Measurements from ENCODE around the gene AVEN.
"Not testable (repeated sequence)": the region's sequence is repeated elsewhere in the genome, so short reads cannot be mapped to it uniquely, and the experiment has no call there.

Gene AVEN

GRCh38 chr15:34056911-34057310 is 17.9 kb upstream of the AVEN start:
- Histone ChIP-seq H3K27ac (ENCODE audit: low read length) (no peak overlapping the region), H3K4me3 (ENCODE audit: low read length) (no peak overlapping the region)

GRCh38 chr15:34055868-34056595 is 17.0 kb upstream of the AVEN start:
- H3K9ac ChIP-seq (ENCODE audit: low read depth, low read length): no peak overlapping the region
- H3K4me3 ChIP-seq (ENCODE audit: low read length): no peak overlapping the region
- no peaks in the 10 kb centered on the region for H3K36me3 ChIP-seq (ENCODE audit: insufficient read depth, low read depth, low read length)
- no peaks in the 10 kb centered on the region for H3K4me1 ChIP-seq (ENCODE audit: insufficient read depth, low read length)
- H3K27ac ChIP-seq (ENCODE audit: low read length): no peak overlapping the region
- H3K9me3 ChIP-seq (ENCODE audit: insufficient read depth, low read depth, low read length): no peaks in the 10 kb centered on the region; the same call in 1 of the 2 replicates
- no peaks in the 10 kb centered on the region for H3K27me3 ChIP-seq (ENCODE audit: insufficient read depth, low read length)

More at GRCh38 chr15:34056911-34057310, 17.9 kb upstream of the AVEN start:
- Histone ChIP-seq H3K27me3 (ENCODE audit: insufficient read depth, low read length) (no peaks in the 10 kb centered on the region), H3K9ac (ENCODE audit: low read depth, low read length) (no peak overlapping the region), H3K4me1 (ENCODE audit: insufficient read depth, low read length) (no peaks in the 10 kb centered on the region), H3K9me3 (ENCODE audit: insufficient read depth, low read depth, low read length) (no peaks in the 10 kb centered on the region), H3K36me3 (ENCODE audit: insufficient read depth, low read depth, low read length) (no peaks in the 10 kb centered on the region)

GRCh38 chr15:34054081-34054707 is 15.2 kb upstream of the AVEN start:
- no peak overlapping the region for H3K27ac ChIP-seq (ENCODE audit: low read length)
- no peak overlapping the region for H3K4me3 ChIP-seq (ENCODE audit: low read length)
- no peaks in the 10 kb centered on the region for H3K36me3 ChIP-seq (ENCODE audit: insufficient read depth, low read depth, low read length)

GRCh38 chr15:34050385-34050784 is 11.4 kb upstream of the AVEN start:
- H3K36me3 ChIP-seq (ENCODE audit: insufficient read depth, low read depth, low read length); H3K4me3 ChIP-seq (ENCODE audit: low read length); H3K9me3 ChIP-seq (ENCODE audit: insufficient read depth, low read depth, low read length); H3K9ac ChIP-seq (ENCODE audit: low read depth, low read length); H3K27ac ChIP-seq (ENCODE audit: low read length); H3K27me3 ChIP-seq (ENCODE audit: insufficient read depth, low read length); H3K4me1 ChIP-seq (ENCODE audit: insufficient read depth, low read length): not testable (repeated sequence)

More at GRCh38 chr15:34054081-34054707, 15.2 kb upstream of the AVEN start:
- Histone ChIP-seq H3K27me3 (ENCODE audit: insufficient read depth, low read length) (no peaks in the 10 kb centered on the region), H3K9me3 (ENCODE audit: insufficient read depth, low read depth, low read length) (no peaks in the 10 kb centered on the region; the same call in 1 of the 2 replicates), H3K9ac (ENCODE audit: low read depth, low read length) (no peak overlapping the region), H3K4me1 (ENCODE audit: insufficient read depth, low read length) (no peaks in the 10 kb centered on the region)

- no peak overlapping the region for H3K27ac ChIP-seq (ENCODE audit: low read length)
- no peaks in the 10 kb centered on the region; the same call in 1 of the 2 replicates for H3K9me3 ChIP-seq (ENCODE audit: insufficient read depth, low read depth, low read length)
- H3K9ac ChIP-seq (ENCODE audit: low read depth, low read length): no peak overlapping the region
- no peak overlapping the region for H3K4me3 ChIP-seq (ENCODE audit: low read length)
- no peaks in the 10 kb centered on the region for H3K36me3 ChIP-seq (ENCODE audit: insufficient read depth, low read depth, low read length)
- H3K4me1 ChIP-seq (ENCODE audit: insufficient read depth, low read length): no peaks in the 10 kb centered on the region
- H3K27me3 ChIP-seq (ENCODE audit: insufficient read depth, low read length): no peaks in the 10 kb centered on the region
These were observed 10.1 kb upstream of the AVEN start for GRCh38 chr15:34049112-34049511.

GRCh38 chr15:34047893-34048775 is 9.1 kb upstream of the AVEN start:
- Histone ChIP-seq H3K36me3 (ENCODE audit: insufficient read depth, low read depth, low read length) (no peaks in the 10 kb centered on the region), H3K4me3 (ENCODE audit: low read length) (no peak overlapping the region), H3K9ac (ENCODE audit: low read depth, low read length) (no peak overlapping the region), H3K27me3 (ENCODE audit: insufficient read depth, low read length) (no peaks in the 10 kb centered on the region), H3K4me1 (ENCODE audit: insufficient read depth, low read length) (no peaks in the 10 kb centered on the region), H3K27ac (ENCODE audit: low read length) (no peak overlapping the region), H3K9me3 (ENCODE audit: insufficient read depth, low read depth, low read length) (no peaks in the 10 kb centered on the region; the same call in 1 of the 2 replicates)

- H3K4me3 ChIP-seq (ENCODE audit: low read length): no peak overlapping the region
- no peaks in the 10 kb centered on the region for H3K36me3 ChIP-seq (ENCODE audit: insufficient read depth, low read depth, low read length)
- no peaks in the 10 kb centered on the region; the same call in 1 of the 2 replicates for H3K9me3 ChIP-seq (ENCODE audit: insufficient read depth, low read depth, low read length)
- no peaks in the 10 kb centered on the region for H3K4me1 ChIP-seq (ENCODE audit: insufficient read depth, low read length)
- H3K27ac ChIP-seq (ENCODE audit: low read length): no peak overlapping the region
- no peak overlapping the region for H3K9ac ChIP-seq (ENCODE audit: low read depth, low read length)
- H3K27me3 ChIP-seq (ENCODE audit: insufficient read depth, low read length): peaks cover 5% of the 10 kb centered on the region; the same call in 1 of the 2 replicates
These were observed 7.6 kb upstream of the AVEN start for GRCh38 chr15:34046471-34047145.

- no peaks in the 10 kb centered on the region for H3K9me3 ChIP-seq (ENCODE audit: insufficient read depth, low read depth, low read length)
- H3K27ac ChIP-seq (ENCODE audit: low read length): no peak overlapping the region
- peaks cover 30% of the 10 kb centered on the region for H3K27me3 ChIP-seq (ENCODE audit: insufficient read depth, low read length)
- no peak overlapping the region for H3K9ac ChIP-seq (ENCODE audit: low read depth, low read length)
- peaks cover 6% of the 10 kb centered on the region for H3K4me1 ChIP-seq (ENCODE audit: insufficient read depth, low read length)
- no peak overlapping the region for H3K4me3 ChIP-seq (ENCODE audit: low read length)
- H3K36me3 ChIP-seq (ENCODE audit: insufficient read depth, low read depth, low read length): no peaks in the 10 kb centered on the region
These were observed 4.8 kb upstream of the AVEN start for GRCh38 chr15:34043813-34044212.

- Histone ChIP-seq H3K27ac (ENCODE audit: low read length) (no peak overlapping the region), H3K4me3 (ENCODE audit: low read length) (no peak overlapping the region), H3K27me3 (ENCODE audit: insufficient read depth, low read length) (peaks cover 30% of the 10 kb centered on the region), H3K9ac (ENCODE audit: low read depth, low read length) (no peak overlapping the region), H3K4me1 (ENCODE audit: insufficient read depth, low read length) (peaks cover 6% of the 10 kb centered on the region), H3K36me3 (ENCODE audit: insufficient read depth, low read depth, low read length) (no peaks in the 10 kb centered on the region), H3K9me3 (ENCODE audit: insufficient read depth, low read depth, low read length) (no peaks in the 10 kb centered on the region)
These were observed 4.4 kb upstream of the AVEN start for GRCh38 chr15:34043391-34043790.

- peaks cover 6% of the 10 kb centered on the region for H3K4me1 ChIP-seq (ENCODE audit: insufficient read depth, low read length)
- no peaks in the 10 kb centered on the region for H3K9me3 ChIP-seq (ENCODE audit: insufficient read depth, low read depth, low read length)
- H3K27me3 ChIP-seq (ENCODE audit: insufficient read depth, low read length): peaks cover 30% of the 10 kb centered on the region
- peak overlapping the region; percentile 79; the same call in 1 of the 2 replicates for H3K9ac ChIP-seq (ENCODE audit: low read depth, low read length)
- H3K27ac ChIP-seq (ENCODE audit: low read length): no peak overlapping the region
- no peaks in the 10 kb centered on the region for H3K36me3 ChIP-seq (ENCODE audit: insufficient read depth, low read depth, low read length)
- peak overlapping the region; percentile 93 for H3K4me3 ChIP-seq (ENCODE audit: low read length)
These were observed 748 bp upstream of the AVEN start for GRCh38 chr15:34039790-34040113.

Data from iPS-20b (cell line).